Retinal pigment epithelial cell (primary cell): ENCODE measurements around the gene AZIN2.
"Not testable (repeated sequence)": the region's sequence is repeated elsewhere in the genome, so short reads cannot be mapped to it uniquely, and the experiment has no call there.

Source experiments
- DNase-seq: peaks from one replicate; pipeline ENCODE4 v3.0.0-alpha.2; 2010; ENCODE audit warnings: low read depth
- H3K4me3 ChIP-seq: 2 replicates; pipeline ENCODE4 v1.5.1; 2011; ENCODE audit warnings: mild to moderate bottlenecking, low read length, control low read depth, moderate library complexity
- TF ChIP-seq, protein P1 (sequence below): conservative IDR thresholded peaks from 2 replicates; pipeline ENCODE4 v1.5.1; 2011; ENCODE audit warnings: low read depth, low read length, control low read depth, inconsistent platforms

AZIN2 gene

DNA sequence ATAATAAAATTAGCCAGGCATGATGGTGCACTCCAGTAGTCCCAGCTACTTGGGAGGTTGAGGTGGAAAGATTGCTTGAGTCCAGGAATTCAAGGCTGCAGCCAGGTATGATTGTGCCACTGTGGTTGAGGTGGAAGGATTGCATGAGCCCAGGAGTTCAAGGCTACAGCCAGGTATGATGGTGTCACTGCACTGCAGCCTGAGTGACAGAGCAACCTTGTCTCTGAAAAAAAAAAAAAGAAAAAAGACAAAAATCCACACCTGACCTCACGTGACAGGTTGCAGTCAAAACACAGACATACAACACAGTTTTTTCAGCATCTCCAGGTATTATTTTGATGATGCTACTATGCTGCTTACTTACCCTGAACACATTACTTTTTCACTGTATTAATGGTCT, 39.9 kb upstream of the AZIN2 start:
- TF ChIP-seq, protein P1, sequence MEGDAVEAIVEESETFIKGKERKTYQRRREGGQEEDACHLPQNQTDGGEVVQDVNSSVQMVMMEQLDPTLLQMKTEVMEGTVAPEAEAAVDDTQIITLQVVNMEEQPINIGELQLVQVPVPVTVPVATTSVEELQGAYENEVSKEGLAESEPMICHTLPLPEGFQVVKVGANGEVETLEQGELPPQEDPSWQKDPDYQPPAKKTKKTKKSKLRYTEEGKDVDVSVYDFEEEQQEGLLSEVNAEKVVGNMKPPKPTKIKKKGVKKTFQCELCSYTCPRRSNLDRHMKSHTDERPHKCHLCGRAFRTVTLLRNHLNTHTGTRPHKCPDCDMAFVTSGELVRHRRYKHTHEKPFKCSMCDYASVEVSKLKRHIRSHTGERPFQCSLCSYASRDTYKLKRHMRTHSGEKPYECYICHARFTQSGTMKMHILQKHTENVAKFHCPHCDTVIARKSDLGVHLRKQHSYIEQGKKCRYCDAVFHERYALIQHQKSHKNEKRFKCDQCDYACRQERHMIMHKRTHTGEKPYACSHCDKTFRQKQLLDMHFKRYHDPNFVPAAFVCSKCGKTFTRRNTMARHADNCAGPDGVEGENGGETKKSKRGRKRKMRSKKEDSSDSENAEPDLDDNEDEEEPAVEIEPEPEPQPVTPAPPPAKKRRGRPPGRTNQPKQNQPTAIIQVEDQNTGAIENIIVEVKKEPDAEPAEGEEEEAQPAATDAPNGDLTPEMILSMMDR = no peak
- no peak for DNase-seq
- H3K4me3 ChIP-seq = no peak overlapping the region

DNA sequence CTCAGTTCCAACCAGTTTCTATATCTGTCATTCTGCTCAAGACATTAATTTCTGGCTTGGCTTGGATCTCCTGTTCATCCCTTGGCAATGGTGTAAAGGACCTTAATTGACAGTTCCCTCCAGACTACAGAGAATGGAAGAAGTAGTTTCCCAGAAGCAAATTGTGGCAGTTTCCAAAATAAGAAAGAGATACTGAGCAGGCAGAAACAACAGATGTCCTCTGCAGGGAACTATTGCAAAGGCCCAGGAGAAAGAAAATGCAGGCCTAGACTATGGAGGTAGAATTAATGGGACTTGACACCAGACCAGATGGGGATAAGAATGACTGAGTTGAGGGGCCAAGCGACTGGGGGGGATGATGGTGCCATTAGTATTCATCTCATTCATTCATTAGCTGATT, 38.1 kb upstream of the AZIN2 start:
- H3K4me3 ChIP-seq = no peak overlapping the region
- DNase-seq = no peak
- TF ChIP-seq, protein P1 = no peak

DNA sequence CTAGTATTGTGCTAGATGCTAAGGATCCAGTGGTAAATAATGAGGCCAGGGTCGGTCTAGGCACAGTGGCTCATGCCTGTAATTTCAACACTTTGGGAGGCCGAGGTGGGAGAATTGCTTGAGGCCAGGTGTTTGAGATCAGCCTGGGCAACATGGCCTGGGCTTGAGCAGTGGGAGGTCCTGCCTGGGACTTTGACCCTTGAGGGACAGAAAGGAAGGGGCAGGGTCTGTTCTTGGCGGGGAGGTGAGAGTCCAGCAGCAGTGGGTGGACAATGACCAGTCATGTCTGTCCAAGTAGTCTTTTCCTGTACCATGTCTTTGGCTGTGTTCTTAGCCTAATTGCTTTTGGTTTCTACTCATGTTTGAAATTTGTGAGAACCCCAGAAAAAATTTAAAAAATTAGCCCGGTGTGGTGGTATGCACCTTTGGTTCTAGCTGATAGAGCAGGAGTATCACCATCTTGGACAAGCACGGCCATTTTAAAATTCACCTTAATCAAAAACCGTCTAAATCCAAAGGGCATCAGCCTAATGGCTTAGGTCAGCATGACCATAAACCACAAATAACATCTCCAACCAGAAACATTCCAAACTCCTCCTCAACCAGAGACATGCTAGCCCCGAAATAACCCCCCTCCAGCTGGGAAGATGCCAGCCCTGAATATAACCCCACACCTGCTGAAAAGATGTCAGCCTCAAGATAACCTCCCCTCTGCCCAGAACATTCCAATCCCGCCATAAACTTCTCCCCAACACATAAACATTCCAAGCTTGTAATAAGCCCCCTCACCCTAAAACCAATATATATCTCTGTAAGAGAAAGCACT, 37.5 kb upstream of the AZIN2 start:
- TF ChIP-seq, protein P1 = no peak
- no peak overlapping the region for H3K4me3 ChIP-seq
- no peak for DNase-seq

DNA sequence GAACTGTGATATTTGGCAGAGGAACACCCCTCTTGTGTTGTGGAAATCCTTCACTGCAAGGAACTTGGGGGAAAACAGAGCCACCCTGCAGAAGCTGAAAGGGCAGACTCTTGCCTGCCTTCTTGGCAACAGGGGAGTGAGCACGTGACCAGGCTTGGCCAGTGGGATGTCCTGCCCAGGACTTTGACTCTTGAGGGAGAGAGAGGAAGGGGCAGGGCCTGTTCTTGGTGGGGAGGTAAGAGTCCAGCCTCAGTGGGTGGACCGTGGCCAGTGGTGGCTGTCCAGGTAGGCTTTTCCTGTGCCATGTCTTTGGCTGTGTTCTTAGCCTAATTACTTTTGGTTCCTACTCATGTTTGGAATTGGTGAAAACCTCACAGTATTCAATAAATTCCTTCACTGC, 35.7 kb upstream of the AZIN2 start:
- DNase-seq = no peak
- TF ChIP-seq, protein P1 = no peak

DNA sequence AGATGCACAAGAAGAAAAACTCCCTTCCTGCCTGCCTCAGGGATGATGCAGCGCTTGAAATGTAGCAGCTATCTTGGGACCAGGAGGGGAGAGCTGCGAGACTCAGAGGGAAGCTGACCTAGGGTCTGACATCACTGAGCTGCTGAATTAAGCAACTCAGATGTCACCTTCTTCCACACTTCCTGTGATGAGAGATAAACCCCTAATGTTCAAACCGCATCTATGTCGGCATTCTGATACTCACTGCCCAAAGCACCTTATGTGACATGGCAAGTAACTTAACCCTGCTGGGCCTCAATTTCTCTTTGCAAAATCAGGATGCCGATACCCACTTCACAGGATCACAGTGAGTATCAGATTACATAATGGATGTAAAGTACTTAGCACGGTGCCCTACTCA, 35.1 kb upstream of the AZIN2 start:
- H3K4me3 ChIP-seq = no peak overlapping the region
- DNase-seq = no peak
- TF ChIP-seq, protein P1 = no peak

More for the DNA sequence above, 35.7 kb upstream of the AZIN2 start:
- H3K4me3 ChIP-seq = no peak overlapping the region

DNA sequence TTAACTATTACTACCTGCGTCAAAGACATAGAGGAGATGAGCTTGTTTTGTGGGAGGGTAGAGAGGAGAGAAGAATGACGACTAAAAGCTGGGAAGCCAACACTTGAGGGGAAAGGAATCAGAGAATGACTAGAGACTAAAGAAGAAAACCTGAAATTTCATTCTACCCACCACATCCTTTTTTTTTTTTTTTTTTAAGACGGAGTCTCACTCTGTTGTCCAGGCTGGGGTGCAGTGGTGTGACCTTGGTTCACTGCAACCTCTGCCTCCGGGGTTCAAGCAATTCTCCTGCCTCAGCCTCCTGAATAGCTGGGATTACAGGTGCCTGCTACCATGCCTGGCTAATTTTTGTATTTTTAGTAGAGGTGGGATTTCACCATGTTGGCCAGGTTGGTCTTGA, 34.7 kb upstream of the AZIN2 start:
- not testable (repeated sequence) for H3K4me3 ChIP-seq, DNase-seq

DNA sequence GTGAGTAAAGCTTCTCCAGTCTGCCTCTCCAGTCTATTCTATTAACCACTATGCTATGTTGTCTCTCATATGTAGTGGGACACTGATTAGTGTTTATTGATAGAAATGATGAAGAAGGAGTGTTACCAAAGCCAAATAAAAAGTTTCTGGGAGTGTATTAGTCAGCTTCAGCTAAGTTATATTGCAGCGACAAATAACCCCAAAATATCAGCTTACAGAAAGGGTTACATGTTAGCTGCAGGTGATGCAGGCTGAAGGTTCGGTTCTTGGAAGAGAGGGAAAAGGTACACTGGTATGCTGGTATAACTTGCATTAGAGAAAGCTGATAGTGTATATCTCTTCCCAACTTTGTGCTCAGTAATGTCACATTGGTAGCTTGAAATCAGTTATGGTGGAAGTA, 33.7 kb upstream of the AZIN2 start:
- H3K4me3 ChIP-seq = no peak overlapping the region
- TF ChIP-seq, protein P1 = no peak
- DNase-seq = no peak

DNA sequence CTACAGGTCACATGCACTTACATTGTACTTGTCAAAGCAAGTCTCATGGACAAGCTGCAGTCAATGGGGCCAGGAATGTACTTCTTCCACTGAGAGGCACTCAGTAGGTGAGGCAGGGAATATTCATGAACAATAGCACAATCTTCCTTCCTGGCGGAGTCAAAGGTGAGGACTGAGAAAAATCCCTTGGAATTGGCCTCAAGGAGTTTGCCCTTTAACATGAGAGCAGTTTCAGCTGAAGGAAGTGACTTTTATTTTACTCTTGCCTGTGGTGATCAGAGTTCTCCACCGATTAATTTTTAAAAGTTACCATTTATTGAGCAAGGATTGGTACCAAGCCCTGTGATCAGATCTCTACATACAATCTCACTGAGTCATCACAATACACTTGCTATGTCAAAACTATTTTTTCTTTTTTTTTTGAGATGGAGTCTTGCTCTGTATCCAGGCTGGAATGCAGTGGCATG, 33.1 kb upstream of the AZIN2 start:
- TF ChIP-seq, protein P1 = no peak
- no peak overlapping the region for H3K4me3 ChIP-seq
- DNase-seq = no peak
